AG10803 (cell line): ENCODE results near the gene CC2D2B.
"Not testable (repeated sequence)": the region's sequence is repeated elsewhere in the genome, so short reads cannot be mapped to it uniquely, and the experiment has no call there.

Experiments
- DNase-seq: peaks from one replicate; pipeline ENCODE4 v3.0.0; 2010; ENCODE audit warnings: low read depth
- H3K4me3 ChIP-seq: 2 replicates; pipeline ENCODE4 v1.5.1; 2011; ENCODE audit warnings: mild to moderate bottlenecking, low read length, control low read depth
- TF ChIP-seq, protein P1 (sequence below): conservative IDR thresholded peaks from 2 replicates; pipeline ENCODE4 v1.5.1; 2011; ENCODE audit warnings: mild to moderate bottlenecking, low read length, control low read depth, inconsistent platforms

CC2D2B gene

DNA sequence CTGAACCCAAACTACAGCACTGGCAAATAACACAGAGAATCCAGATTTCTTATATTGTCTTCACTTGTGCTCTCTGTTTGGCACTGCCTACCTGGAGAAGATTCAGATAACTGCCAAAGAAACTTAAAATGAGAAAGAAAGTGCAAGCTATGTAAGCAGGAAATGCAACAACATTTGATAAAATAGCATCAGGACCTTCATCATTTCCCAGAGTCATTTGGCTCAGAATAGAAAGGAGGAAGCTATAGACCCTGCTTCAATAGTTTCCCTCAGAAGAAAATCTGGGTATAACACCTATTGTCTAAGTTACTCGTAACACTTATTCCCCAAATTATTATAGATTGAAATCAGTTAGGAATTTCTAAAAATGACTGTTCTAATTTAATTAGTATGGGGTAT, 56.2 kb downstream of the CC2D2B start:
- DNase-seq, result no peak

DNA sequence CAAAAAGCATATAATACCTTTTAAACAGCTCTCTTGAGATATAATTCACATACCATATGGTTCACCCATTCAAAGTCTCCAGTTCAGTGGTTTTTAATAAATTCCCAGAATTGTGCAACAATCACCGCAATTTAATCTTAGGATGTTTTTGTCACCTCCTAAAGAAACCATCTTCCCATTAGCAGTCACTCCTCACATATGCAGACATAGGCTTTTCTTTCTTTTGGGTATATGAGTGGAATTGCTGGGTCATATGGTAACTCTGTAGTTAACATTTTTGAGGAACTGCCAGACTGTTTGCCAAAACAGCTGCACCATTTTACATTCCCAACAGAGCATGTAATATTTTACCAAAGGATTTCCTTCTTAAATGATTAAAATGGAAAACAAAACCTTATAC, 57.0 kb downstream of the CC2D2B start:
- H3K4me3 ChIP-seq, result no peak overlapping the region
- TF ChIP-seq, protein P1, sequence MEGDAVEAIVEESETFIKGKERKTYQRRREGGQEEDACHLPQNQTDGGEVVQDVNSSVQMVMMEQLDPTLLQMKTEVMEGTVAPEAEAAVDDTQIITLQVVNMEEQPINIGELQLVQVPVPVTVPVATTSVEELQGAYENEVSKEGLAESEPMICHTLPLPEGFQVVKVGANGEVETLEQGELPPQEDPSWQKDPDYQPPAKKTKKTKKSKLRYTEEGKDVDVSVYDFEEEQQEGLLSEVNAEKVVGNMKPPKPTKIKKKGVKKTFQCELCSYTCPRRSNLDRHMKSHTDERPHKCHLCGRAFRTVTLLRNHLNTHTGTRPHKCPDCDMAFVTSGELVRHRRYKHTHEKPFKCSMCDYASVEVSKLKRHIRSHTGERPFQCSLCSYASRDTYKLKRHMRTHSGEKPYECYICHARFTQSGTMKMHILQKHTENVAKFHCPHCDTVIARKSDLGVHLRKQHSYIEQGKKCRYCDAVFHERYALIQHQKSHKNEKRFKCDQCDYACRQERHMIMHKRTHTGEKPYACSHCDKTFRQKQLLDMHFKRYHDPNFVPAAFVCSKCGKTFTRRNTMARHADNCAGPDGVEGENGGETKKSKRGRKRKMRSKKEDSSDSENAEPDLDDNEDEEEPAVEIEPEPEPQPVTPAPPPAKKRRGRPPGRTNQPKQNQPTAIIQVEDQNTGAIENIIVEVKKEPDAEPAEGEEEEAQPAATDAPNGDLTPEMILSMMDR, result no peak

More for the DNA sequence above, 56.2 kb downstream of the CC2D2B start:
- TF ChIP-seq, protein P1, result no peak
- no peak overlapping the region for H3K4me3 ChIP-seq

DNA sequence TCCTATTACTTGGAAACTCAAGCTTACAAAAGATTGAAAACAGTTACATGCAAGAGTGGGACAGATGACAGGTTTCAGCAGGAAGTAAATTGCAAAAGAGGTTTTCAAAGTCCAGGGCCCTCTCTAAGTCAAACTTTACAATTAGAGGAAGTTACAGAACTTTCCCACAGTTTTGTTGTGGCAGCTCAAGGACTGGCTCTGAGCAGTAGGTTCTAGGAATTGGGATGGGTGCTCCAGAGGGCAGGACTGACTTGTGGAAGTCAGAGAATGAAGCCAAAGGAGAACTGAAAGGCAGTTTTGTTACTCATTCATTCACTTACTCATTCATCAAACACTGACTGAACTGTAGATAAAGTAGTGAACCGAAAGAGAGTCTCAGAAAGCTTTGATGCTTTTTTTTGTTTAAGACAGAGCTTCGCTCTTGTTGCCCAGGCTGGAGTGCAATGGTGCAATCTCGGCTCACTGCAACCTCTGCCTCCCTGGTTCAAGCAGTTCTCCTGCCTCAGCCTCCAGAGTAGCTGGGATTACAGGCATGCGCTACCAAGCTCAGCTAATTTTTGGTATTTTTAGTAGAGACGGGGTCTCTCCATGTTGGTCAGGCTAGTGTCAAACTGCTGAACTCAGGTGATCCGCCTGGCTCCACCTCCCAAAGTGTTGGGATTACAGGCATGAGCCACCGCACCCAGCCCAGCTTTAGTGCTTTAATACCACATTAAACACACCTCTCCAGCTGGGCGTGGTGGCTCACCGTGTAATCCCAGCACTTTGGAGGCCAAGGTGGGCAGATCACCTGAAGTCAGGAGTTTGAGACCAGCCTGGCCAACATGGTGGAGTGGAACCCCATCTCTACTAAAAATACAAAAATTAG, 68.8 kb downstream of the CC2D2B start:
- DNase-seq, result no peak
- TF ChIP-seq, protein P1, result no peak
- no peak overlapping the region for H3K4me3 ChIP-seq

More for the DNA sequence above, 57.0 kb downstream of the CC2D2B start:
- peak; percentile 46 for DNase-seq

DNA sequence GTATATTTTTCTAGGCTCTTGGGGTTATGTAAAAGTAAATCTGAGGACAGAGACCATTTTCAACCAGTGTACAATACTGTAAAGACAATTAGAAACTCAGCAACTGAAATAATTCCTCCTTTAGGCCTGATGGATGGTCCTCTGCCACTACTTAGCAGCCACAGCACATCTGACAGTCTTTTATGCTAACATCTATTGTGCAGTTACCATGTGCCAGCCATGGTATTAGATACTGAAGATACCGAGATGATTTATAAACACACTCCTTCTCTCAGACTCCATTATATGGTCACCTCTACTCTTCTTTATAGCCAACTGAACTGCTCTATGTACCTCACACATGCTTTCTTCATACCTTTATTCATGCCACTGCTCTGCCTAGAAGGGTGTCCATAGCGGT, 74.4 kb downstream of the CC2D2B start:
- TF ChIP-seq, protein P1, result no peak
- no peak overlapping the region for H3K4me3 ChIP-seq
- DNase-seq, result no peak

DNA sequence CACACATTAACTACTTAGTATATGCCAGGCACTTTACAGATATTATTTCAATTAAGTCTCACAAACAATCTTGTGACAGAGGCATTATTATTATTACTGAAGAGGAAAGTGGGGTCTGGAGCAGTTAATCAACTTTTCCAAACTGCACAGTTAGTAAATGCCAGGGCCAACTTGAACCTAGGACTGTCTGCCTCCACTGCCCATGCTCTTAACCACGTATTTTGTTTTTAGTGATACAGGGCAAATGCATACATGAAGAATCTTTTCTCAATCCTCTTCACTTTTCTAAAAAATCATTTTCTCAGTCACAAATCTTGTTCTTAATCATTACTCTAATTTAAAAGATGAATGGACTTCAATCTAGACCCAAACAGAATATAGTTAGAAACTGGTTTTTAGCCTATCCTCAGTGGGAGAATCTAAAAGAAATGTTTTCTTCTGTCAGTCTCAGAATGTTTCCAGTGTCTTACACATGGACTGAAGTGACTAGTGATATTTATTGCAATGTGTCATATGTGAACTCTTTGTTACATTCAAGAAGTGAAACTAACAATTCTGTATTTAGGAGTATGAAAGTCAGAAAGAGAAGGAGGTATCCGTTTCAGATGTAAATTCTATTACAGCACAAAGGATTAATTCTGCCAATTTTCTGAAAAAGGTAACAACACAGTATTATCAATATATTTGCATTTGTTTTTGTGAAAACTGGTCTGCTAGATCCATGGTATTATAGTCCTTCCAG, 80.1 kb downstream of the CC2D2B start:
- TF ChIP-seq, protein P1, result no peak
- DNase-seq, result no peak
- no peak overlapping the region for H3K4me3 ChIP-seq

DNA sequence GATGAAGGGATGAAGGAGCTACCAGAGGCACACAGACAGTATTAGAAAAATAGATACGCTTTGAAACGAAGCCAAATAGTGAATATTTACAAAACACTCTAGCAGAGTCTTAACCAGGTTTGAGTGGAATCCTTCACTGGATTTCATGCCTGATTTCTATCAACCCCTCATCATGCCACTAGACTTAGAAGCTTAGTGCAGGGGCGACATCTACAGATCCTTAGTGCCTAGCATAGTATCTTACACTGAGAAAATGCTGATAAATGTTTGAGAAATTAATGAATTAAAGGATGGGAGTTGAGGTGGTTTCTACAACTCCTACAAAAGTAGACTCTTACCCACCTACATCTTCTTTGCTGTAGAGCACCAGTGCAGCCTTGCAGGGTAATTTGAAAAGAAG, 80.9 kb downstream of the CC2D2B start:
- DNase-seq, result no peak
- TF ChIP-seq, protein P1, result no peak
- H3K4me3 ChIP-seq, result no peak overlapping the region

DNA sequence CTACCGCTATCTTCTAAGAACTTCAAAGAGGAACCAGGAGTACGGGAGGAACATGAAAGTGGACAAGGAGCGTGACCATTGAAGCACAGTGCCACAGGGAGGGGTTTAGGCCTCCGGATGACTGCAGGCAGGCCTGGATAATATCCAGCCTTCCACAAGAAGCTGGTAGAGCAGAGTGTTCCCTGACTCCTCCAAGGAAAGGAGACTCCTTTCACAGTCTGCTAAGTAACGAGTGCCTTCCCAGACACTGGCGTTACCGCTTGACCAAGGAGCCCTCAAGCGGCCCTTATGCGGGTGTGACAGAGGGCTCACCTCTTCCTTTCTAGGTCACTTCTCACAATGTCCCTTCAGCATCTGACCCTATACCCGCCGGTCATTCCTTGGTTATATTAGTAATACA, 86.6 kb downstream of the CC2D2B start:
- not testable (repeated sequence) for H3K4me3 ChIP-seq, DNase-seq
